GM18499 (cell line): ENCODE measurements around the gene SLC7A7.
"Not testable (repeated sequence)": the region's sequence is repeated elsewhere in the genome, so short reads cannot be mapped to it uniquely, and the experiment has no call there.

Source experiments
- ATAC-seq: cut with Tn5 transposase; IDR thresholded peaks from one replicate; pipeline ENCODE4 v1.9.1; 2021; ENCODE audit warnings: moderate number of reproducible peaks; ENCODE audit not compliant: insufficient read depth, unreplicated experiment

SLC7A7 gene

GRCh38 chr14:22844221-22845102 is 29.2 kb upstream of the SLC7A7 start:
- ATAC-seq, result no peak

- ATAC-seq, result no peak
Measured at GRCh38 chr14:22843123-22843925, 28.1 kb upstream of the SLC7A7 start.

GRCh38 chr14:22842211-22843122 is 27.2 kb upstream of the SLC7A7 start:
- ATAC-seq, result no peak

- ATAC-seq, result no peak
Measured at GRCh38 chr14:22841769-22842168, 26.5 kb upstream of the SLC7A7 start.

GRCh38 chr14:22841311-22841710 is 26.1 kb upstream of the SLC7A7 start:
- ATAC-seq, result no peak

GRCh38 chr14:22839159-22839779 is 24.0 kb upstream of the SLC7A7 start:
- no peak for ATAC-seq

- ATAC-seq, result no peak
Measured at GRCh38 chr14:22838631-22839041, 23.4 kb upstream of the SLC7A7 start.

- no peak for ATAC-seq
Measured at GRCh38 chr14:22837750-22838538, 22.7 kb upstream of the SLC7A7 start.

- no peak for ATAC-seq
Measured at GRCh38 chr14:22837114-22837749, 22.0 kb upstream of the SLC7A7 start.

- ATAC-seq, result no peak
Measured at GRCh38 chr14:22836301-22837113, 21.3 kb upstream of the SLC7A7 start, which contains the start of gene MMP14. TSS of gene MMP14 (plus strand) at chr14:22836585. CDS start at chr14:22836818, 233 bp downstream.

- ATAC-seq, result no peak
Measured at GRCh38 chr14:22835505-22835904, 20.3 kb upstream of the SLC7A7 start.

- ATAC-seq, result no peak
Measured at GRCh38 chr14:22830443-22831010, 15.3 kb upstream of the SLC7A7 start.

GRCh38 chr14:22829661-22830442 is 14.6 kb upstream of the SLC7A7 start, which contains the start of gene MRPL52:
TSS of gene MRPL52 (plus strand) at chr14:22829887. CDS start at chr14:22829913, 26 bp downstream.
- ATAC-seq, result peak; percentile 69

GRCh38 chr14:22829076-22829660 is 13.9 kb upstream of the SLC7A7 start:
- ATAC-seq, result not testable (repeated sequence)

- no peak for ATAC-seq
Measured at GRCh38 chr14:22824711-22825359, 9.6 kb upstream of the SLC7A7 start.
